ENCODE measurements around the gene SNRK. TPM values are rescaled to one million over a fixed set of nuclear protein-coding genes. Genes with fewer than 3 reads are reported as not detected.

The SNRK gene
- total and polyA plus RNA-seq, 7 donors = 6.8 to 25.6 (median 18.8) TPM

DNA sequence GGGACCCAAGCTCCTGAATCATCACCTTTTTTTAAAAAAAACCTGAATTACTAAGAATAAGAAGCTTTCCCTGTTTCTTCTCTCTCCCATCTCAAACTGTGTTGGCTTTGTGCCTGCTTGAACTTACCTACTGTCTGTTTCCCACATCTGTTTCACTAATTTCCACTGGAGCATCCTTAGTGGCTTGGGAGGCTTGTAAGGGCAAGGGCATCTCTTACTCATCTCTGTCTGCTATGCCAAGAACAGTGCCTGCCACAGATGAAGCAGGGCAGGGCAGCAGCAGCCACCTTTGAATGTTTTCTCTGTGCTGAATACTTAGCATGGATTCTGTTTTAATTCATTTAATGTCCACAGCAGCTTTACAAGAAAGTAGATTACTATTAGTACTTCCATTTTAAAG, 42.3 kb downstream of the SNRK start:
- H3K36me3 ChIP-seq (ENCODE audit: insufficient read depth in 1 of 2, low read depth in 1 of 2) = peaks cover 3 to 4% of the 10 kb centered on the region in 2 donors
- H3K27ac ChIP-seq = no peak overlapping the region
- H3K4me3 ChIP-seq = no peak overlapping the region
- DNase-seq (no peak), ATAC-seq (peak in 3 of 4 donors; percentile 63 to 72 (median 64))
- H3K27me3 ChIP-seq (ENCODE audit: insufficient read depth in 3 of 3, low read length in 2 of 3) = no peaks in the 10 kb centered on the region
- H3K9me3 ChIP-seq = no peaks in the 10 kb centered on the region
- H3K4me1 ChIP-seq = peaks cover 35% of the 10 kb centered on the region
- intact Hi-C loops (cut with DNase I) = loop anchor here in 1 of 2 donors (5.0 kb wide), 1 partner anchor 36 kb away; no protein-coding TSS in a partner anchor
- TF ChIP-seq, protein P1, sequence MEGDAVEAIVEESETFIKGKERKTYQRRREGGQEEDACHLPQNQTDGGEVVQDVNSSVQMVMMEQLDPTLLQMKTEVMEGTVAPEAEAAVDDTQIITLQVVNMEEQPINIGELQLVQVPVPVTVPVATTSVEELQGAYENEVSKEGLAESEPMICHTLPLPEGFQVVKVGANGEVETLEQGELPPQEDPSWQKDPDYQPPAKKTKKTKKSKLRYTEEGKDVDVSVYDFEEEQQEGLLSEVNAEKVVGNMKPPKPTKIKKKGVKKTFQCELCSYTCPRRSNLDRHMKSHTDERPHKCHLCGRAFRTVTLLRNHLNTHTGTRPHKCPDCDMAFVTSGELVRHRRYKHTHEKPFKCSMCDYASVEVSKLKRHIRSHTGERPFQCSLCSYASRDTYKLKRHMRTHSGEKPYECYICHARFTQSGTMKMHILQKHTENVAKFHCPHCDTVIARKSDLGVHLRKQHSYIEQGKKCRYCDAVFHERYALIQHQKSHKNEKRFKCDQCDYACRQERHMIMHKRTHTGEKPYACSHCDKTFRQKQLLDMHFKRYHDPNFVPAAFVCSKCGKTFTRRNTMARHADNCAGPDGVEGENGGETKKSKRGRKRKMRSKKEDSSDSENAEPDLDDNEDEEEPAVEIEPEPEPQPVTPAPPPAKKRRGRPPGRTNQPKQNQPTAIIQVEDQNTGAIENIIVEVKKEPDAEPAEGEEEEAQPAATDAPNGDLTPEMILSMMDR (IDR thresholded peaks at IDR 0.05) = no peak

DNA sequence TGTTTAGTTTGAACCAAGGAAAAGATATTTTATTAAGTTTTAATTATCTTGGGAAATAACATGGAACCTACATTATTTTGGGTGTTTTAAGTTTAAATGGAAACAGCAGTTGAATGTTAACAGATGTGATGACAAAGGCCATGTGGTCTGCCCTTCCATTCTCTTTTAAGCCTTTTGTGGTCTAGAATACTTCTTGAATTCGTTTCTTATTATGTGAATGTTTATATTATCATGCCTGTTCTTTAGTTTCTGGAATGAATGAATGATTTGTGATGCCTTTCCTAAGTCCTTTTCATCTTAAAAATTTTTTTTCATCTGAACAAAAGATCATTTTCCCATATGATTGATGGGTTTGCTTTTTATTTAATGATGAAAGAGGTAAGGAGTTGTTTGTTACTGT, 44.6 kb downstream of the SNRK start:
- ATAC-seq = no peak
- 46 to 70% (median 52%) methylated on average over 1 of the region's 1 CpG for WGBS, 3 donors
- TF ChIP-seq, protein P1 (IDR thresholded peaks at IDR 0.05) = no peak
- Histone ChIP-seq H3K4me3 (no peak overlapping the region), H3K4me1 (peaks cover 27% of the 10 kb centered on the region), H3K9me3 (peaks cover 6% of the 10 kb centered on the region), H3K27me3 (ENCODE audit: insufficient read depth in 3 of 3, low read length in 2 of 3) (no peaks in the 10 kb centered on the region), H3K27ac (no peak overlapping the region), H3K36me3 (ENCODE audit: insufficient read depth in 1 of 2, low read depth in 1 of 2) (peaks cover 3 to 26% of the 10 kb centered on the region in 2 donors)
- intact Hi-C loops (cut with DNase I) = no loop called here
- DNase-seq = no peak

DNA sequence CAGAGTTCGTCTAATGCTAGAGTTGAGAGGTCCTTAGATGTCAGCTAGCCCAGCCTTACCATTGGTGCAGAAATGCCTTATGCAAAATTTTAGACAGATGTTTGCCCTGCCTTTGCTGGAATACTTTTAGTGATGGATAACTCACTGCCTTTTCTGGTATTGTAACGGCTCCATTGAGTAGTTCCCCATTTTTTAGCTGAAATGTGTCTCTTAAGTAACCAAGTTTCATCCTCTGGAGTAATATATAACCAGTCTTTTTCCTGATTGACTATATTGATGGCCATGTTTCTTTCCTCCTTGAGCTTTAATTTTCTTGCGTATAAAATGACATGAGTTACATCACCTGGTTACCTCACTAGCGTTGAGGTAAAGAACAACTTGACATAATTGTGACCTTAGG, 45.0 kb downstream of the SNRK start:
- TF ChIP-seq, protein P1 (IDR thresholded peaks at IDR 0.05) = no peak
- WGBS, 3 donors = 80 to 86% (median 85%) methylated on average over 4 of the region's 4 CpGs
- DNase-seq (no peak), ATAC-seq (no peak)
- no peak overlapping the region for H3K27ac ChIP-seq
- peaks cover 23% of the 10 kb centered on the region for H3K4me1 ChIP-seq
- no peak overlapping the region for H3K4me3 ChIP-seq
- intact Hi-C loops (cut with DNase I) = no loop called here
- H3K36me3 ChIP-seq (ENCODE audit: insufficient read depth in 1 of 2, low read depth in 1 of 2) = peaks cover 3 to 28% of the 10 kb centered on the region in 2 donors
- no peaks in the 10 kb centered on the region for H3K27me3 ChIP-seq (ENCODE audit: insufficient read depth in 3 of 3, low read length in 2 of 3)
- peaks cover 10% of the 10 kb centered on the region for H3K9me3 ChIP-seq

- intact Hi-C loops (cut with DNase I) = no loop called here
- Histone ChIP-seq H3K4me1 (peaks cover 5% of the 10 kb centered on the region), H3K36me3 (ENCODE audit: insufficient read depth in 1 of 2, low read depth in 1 of 2) (peaks cover 7 to 58% of the 10 kb centered on the region in 2 donors), H3K4me3 (no peak overlapping the region), H3K9me3 (peaks cover 33% of the 10 kb centered on the region), H3K27ac (no peak overlapping the region), H3K27me3 (ENCODE audit: insufficient read depth in 3 of 3, low read length in 2 of 3) (no peaks in the 10 kb centered on the region)
- TF ChIP-seq, protein P1 (IDR thresholded peaks at IDR 0.05) = no peak
- 85 to 97% (median 94%) methylated on average over 1 of the region's 1 CpG for WGBS, 3 donors
- ATAC-seq (no peak), DNase-seq (no peak)
These were observed 48.6 kb downstream of the SNRK start for GRCh38 chr3:43334976-43335375.

DNA sequence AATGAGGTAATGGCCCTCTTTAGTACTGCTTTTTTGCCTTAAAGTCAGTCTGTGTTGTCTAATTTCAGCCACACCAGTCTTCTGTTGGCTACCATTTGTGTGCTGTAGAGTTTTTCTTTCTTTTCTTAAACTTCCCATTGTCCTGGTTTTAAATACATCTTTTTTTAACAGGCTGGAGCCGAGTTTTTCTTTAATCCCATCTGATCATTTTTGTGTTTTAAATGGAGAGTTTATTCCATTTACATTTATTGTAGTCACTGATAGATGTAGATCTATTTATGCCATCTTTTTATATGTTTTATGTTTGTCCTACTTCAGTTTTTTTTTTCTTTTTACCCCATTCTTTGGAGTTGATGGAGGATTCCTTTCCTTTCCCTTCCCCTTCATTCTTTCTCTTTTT, 49.5 kb downstream of the SNRK start:
- H3K27me3 ChIP-seq (ENCODE audit: insufficient read depth in 3 of 3, low read length in 2 of 3) = no peaks in the 10 kb centered on the region
- no peak overlapping the region for H3K27ac ChIP-seq
- peaks cover 33% of the 10 kb centered on the region for H3K9me3 ChIP-seq
- DNase-seq (no peak), ATAC-seq (no peak)
- H3K4me3 ChIP-seq = no peak overlapping the region
- intact Hi-C loops (cut with DNase I) = no loop called here
- peaks cover 5% of the 10 kb centered on the region for H3K4me1 ChIP-seq
- WGBS, 3 donors = 96 to 100% (median 97%) methylated on average over 1 of the region's 1 CpG
- TF ChIP-seq, protein P1 (IDR thresholded peaks at IDR 0.05) = no peak
- peaks cover 9 to 65% of the 10 kb centered on the region in 2 donors for H3K36me3 ChIP-seq (ENCODE audit: insufficient read depth in 1 of 2, low read depth in 1 of 2)
